ENCODE data around the gene CMSS1.
A peak's percentile ranks its signal among the peaks of the same experiment; 100 is the strongest.

Gene CMSS1

GRCh38 chr3:99915906-99916432 is 98.3 kb downstream of the CMSS1 start:
- Histone ChIP-seq H3K9ac (ENCODE audit: low read length) (no peak overlapping the region), H3K4me2 (ENCODE audit: low read depth, low read length) (no peak overlapping the region), H3K27me3 (replicated peaks; ENCODE audit: insufficient read depth, low read length) (no peaks in the 10 kb centered on the region), H2AFZ (ENCODE audit: low read length) (no peak overlapping the region), H3K4me3 (ENCODE audit: low read length) (no peak overlapping the region), H3K79me2 (ENCODE audit: low read length) (no peaks in the 10 kb centered on the region), H4K20me1 (ENCODE audit: insufficient read depth, low read length) (no peaks in the 10 kb centered on the region), H3K9me2 (replicated peaks; ENCODE audit: insufficient read depth, low read length) (no peaks in the 10 kb centered on the region), H3K27ac (ENCODE audit: low read length) (no peak overlapping the region), H3K4me1 (ENCODE audit: low read length) (peaks cover 16% of the 10 kb centered on the region), H3F3A (ENCODE audit: insufficient read depth, low read length) (peaks cover 5% of the 10 kb centered on the region; the same call in 1 of the 2 replicates), H3K9me3 (replicated peaks; ENCODE audit: insufficient read depth, low read length) (no peaks in the 10 kb centered on the region), H3K36me3 (replicated peaks; ENCODE audit: insufficient read depth, low read length) (no peaks in the 10 kb centered on the region)
- TF ChIP-seq EZH2phosphoT487 (IDR thresholded peaks at IDR 0.05; ENCODE audit: low read length): no peak
- TF ChIP-seq EZH2 (optimal IDR thresholded peaks at IDR 0.05; ENCODE audit: low read depth, low read length): no peak
- no peak for TF ChIP-seq CTCF (IDR thresholded peaks at IDR 0.05; ENCODE audit: low read length)
- DNase-seq: no peak

GRCh38 chr3:99918715-99919114 is 101.1 kb downstream of the CMSS1 start:
- no peak overlapping the region for H3K9ac ChIP-seq (ENCODE audit: low read length)
- TF ChIP-seq EZH2 (optimal IDR thresholded peaks at IDR 0.05; ENCODE audit: low read depth, low read length) (no peak), EZH2phosphoT487 (IDR thresholded peaks at IDR 0.05; ENCODE audit: low read length) (no peak)
- no peaks in the 10 kb centered on the region for H4K20me1 ChIP-seq (ENCODE audit: insufficient read depth, low read length)

GRCh38 chr3:99919694-99920093 is 102.0 kb downstream of the CMSS1 start:
- no peaks in the 10 kb centered on the region for H3K9me2 ChIP-seq (replicated peaks; ENCODE audit: insufficient read depth, low read length)
- H3K4me2 ChIP-seq (ENCODE audit: low read depth, low read length): peak overlapping the region; percentile 8; the same call in 1 of the 2 replicates
- no peaks in the 10 kb centered on the region for H4K20me1 ChIP-seq (ENCODE audit: insufficient read depth, low read length)
- H3F3A ChIP-seq (ENCODE audit: insufficient read depth, low read length): peaks cover 5% of the 10 kb centered on the region; the same call in 1 of the 2 replicates
- peaks cover 17% of the 10 kb centered on the region for H3K4me1 ChIP-seq (ENCODE audit: low read length)
- no peak overlapping the region for H3K4me3 ChIP-seq (ENCODE audit: low read length)
- peaks cover 3% of the 10 kb centered on the region; the same call in 1 of the 2 replicates for H3K79me2 ChIP-seq (ENCODE audit: low read length)
- H2AFZ ChIP-seq (ENCODE audit: low read length): no peak overlapping the region
- H3K36me3 ChIP-seq (replicated peaks; ENCODE audit: insufficient read depth, low read length): no peaks in the 10 kb centered on the region
- H3K27me3 ChIP-seq (replicated peaks; ENCODE audit: insufficient read depth, low read length): no peaks in the 10 kb centered on the region
- peak; percentile 27 for DNase-seq
- H3K9me3 ChIP-seq (replicated peaks; ENCODE audit: insufficient read depth, low read length): no peaks in the 10 kb centered on the region
- TF ChIP-seq CTCF (IDR thresholded peaks at IDR 0.05; ENCODE audit: low read length): no peak
- TF ChIP-seq EZH2phosphoT487 (IDR thresholded peaks at IDR 0.05; ENCODE audit: low read length): no peak
- no peak for TF ChIP-seq EZH2 (optimal IDR thresholded peaks at IDR 0.05; ENCODE audit: low read depth, low read length)
- no peak overlapping the region for H3K9ac ChIP-seq (ENCODE audit: low read length)
- H3K27ac ChIP-seq (ENCODE audit: low read length): no peak overlapping the region

More at GRCh38 chr3:99918715-99919114, 101.1 kb downstream of the CMSS1 start:
- no peaks in the 10 kb centered on the region for H3K27me3 ChIP-seq (replicated peaks; ENCODE audit: insufficient read depth, low read length)
- H3K4me3 ChIP-seq (ENCODE audit: low read length): no peak overlapping the region
- H3F3A ChIP-seq (ENCODE audit: insufficient read depth, low read length): peaks cover 5% of the 10 kb centered on the region; the same call in 1 of the 2 replicates
- no peak overlapping the region for H3K4me2 ChIP-seq (ENCODE audit: low read depth, low read length)
- H3K36me3 ChIP-seq (replicated peaks; ENCODE audit: insufficient read depth, low read length): no peaks in the 10 kb centered on the region
- H3K27ac ChIP-seq (ENCODE audit: low read length): no peak overlapping the region
- H2AFZ ChIP-seq (ENCODE audit: low read length): no peak overlapping the region
- DNase-seq: no peak
- no peaks in the 10 kb centered on the region for H3K9me2 ChIP-seq (replicated peaks; ENCODE audit: insufficient read depth, low read length)
- H3K4me1 ChIP-seq (ENCODE audit: low read length): peaks cover 17% of the 10 kb centered on the region
- no peaks in the 10 kb centered on the region for H3K9me3 ChIP-seq (replicated peaks; ENCODE audit: insufficient read depth, low read length)
- peaks cover 3% of the 10 kb centered on the region; the same call in 1 of the 2 replicates for H3K79me2 ChIP-seq (ENCODE audit: low read length)

All from MM.1S (cell line).